ENCODE results near the gene DYSF.

- TF ChIP-seq CTCF (conservative IDR thresholded peaks at IDR 0.05) (no peak), ZFX (IDR thresholded peaks at IDR 0.05) (no peak)
These were observed 44.9 kb downstream of the DYSF start for GRCh38 chr2:71498261-71498701.

Data from C4-2B (cell line).